H9 (cell line): ENCODE measurements around the gene ZFAND3. TPM values are rescaled to one million over a fixed set of nuclear protein-coding genes. Genes with fewer than 3 reads are reported as not detected.
A peak's percentile ranks its signal among the peaks of the same experiment; 100 is the strongest.
"Not testable (repeated sequence)": the region's sequence is repeated elsewhere in the genome, so short reads cannot be mapped to it uniquely, and the experiment has no call there.

Source experiments
- DNase-seq: peaks from one replicate; pipeline ENCODE4 v3.0.0-alpha.2; 2017
- H2AFZ ChIP-seq: one replicate; pipeline ENCODE4 v1.6.1; 2013; ENCODE audit warnings: mild to moderate bottlenecking, low read length, control low read depth, moderate library complexity
- H2AK5ac ChIP-seq: 2 replicates; pipeline ENCODE4 v1.6.1; 2013; ENCODE audit warnings: low read length, control low read depth, mixed read lengths; ENCODE audit not compliant: insufficient read length
- H2BK120ac ChIP-seq: one replicate; pipeline ENCODE4 v1.6.1; 2013; ENCODE audit warnings: low read depth, mild to moderate bottlenecking, low read length, control low read depth, inconsistent platforms; ENCODE audit not compliant: poor library complexity, severe bottlenecking
- H2BK12ac ChIP-seq: 2 replicates; pipeline ENCODE4 v1.6.1; 2013; ENCODE audit warnings: low read length, control low read depth, mixed read lengths, low read depth; ENCODE audit not compliant: insufficient read length
- H2BK15ac ChIP-seq: 2 replicates; pipeline ENCODE4 v1.6.1; 2013; ENCODE audit warnings: low read depth, low read length, control low read depth
- H2BK20ac ChIP-seq: one replicate; pipeline ENCODE4 v1.6.1; 2013; ENCODE audit warnings: low read depth, mild to moderate bottlenecking, low read length, control low read depth, inconsistent platforms; ENCODE audit not compliant: poor library complexity, severe bottlenecking
- H2BK5ac ChIP-seq: 2 replicates; pipeline ENCODE4 v1.6.1; 2013; ENCODE audit warnings: low read length, control low read depth, mixed read lengths; ENCODE audit not compliant: insufficient read length
- H3K14ac ChIP-seq: 2 replicates; pipeline ENCODE4 v1.6.1; 2013; ENCODE audit warnings: low read length, control low read depth; ENCODE audit not compliant: insufficient read depth
- H3K18ac ChIP-seq: 2 replicates; pipeline ENCODE4 v1.6.1; 2013; ENCODE audit warnings: low read depth, mild to moderate bottlenecking, mixed read lengths, low read length, control low read depth; ENCODE audit not compliant: insufficient read length
- H3K23ac ChIP-seq: 2 replicates; pipeline ENCODE4 v1.6.1; 2013; ENCODE audit warnings: low read length, control low read depth, mixed read lengths, low read depth; ENCODE audit not compliant: insufficient read length
- H3K23me2 ChIP-seq: 2 replicates; pipeline ENCODE4 v1.6.1; 2013; ENCODE audit warnings: low read depth, mild to moderate bottlenecking, mixed read lengths, low read length, control low read depth; ENCODE audit not compliant: insufficient read length, poor library complexity, severe bottlenecking
- H3K27ac ChIP-seq: 2 replicates; pipeline ENCODE4 v1.5.1; 2013; ENCODE audit warnings: low read length, control low read depth, mixed read lengths, low read depth; ENCODE audit not compliant: insufficient read length
- H3K27me3 ChIP-seq: 2 replicates; pipeline ENCODE4 v1.6.1; 2013; ENCODE audit warnings: low read length, control low read depth, inconsistent platforms; ENCODE audit not compliant: insufficient read depth
- H3K4ac ChIP-seq: 2 replicates; pipeline ENCODE4 v1.6.1; 2013; ENCODE audit warnings: low read depth, mild to moderate bottlenecking, control low read depth, inconsistent platforms, low read length, moderate library complexity
- H3K4me1 ChIP-seq: 2 replicates; pipeline ENCODE4 v1.6.1; 2013; ENCODE audit warnings: low read length, control low read depth, inconsistent platforms; ENCODE audit not compliant: insufficient read depth
- H3K4me2 ChIP-seq: 2 replicates; pipeline ENCODE4 v1.6.1; 2013; ENCODE audit warnings: low read length, control low read depth, mixed read lengths; ENCODE audit not compliant: insufficient read length, insufficient read depth
- H3K56ac ChIP-seq: 2 replicates; pipeline ENCODE4 v1.6.1; 2013; ENCODE audit warnings: low read depth, mild to moderate bottlenecking, mixed read lengths, low read length, control low read depth; ENCODE audit not compliant: insufficient read length
- H3K79me1 ChIP-seq: 2 replicates; pipeline ENCODE4 v1.6.1; 2013; ENCODE audit warnings: low read depth, mild to moderate bottlenecking, moderate library complexity, low read length, control low read depth, inconsistent platforms; ENCODE audit not compliant: insufficient read depth, poor library complexity, severe bottlenecking
- H3K79me2 ChIP-seq: 2 replicates; pipeline ENCODE4 v1.6.1; 2013; ENCODE audit warnings: low read length, control low read depth, inconsistent platforms; ENCODE audit not compliant: insufficient read depth
- H3K9ac ChIP-seq: 2 replicates; pipeline ENCODE4 v1.6.1; 2013; ENCODE audit warnings: low read length, control low read depth, mixed read lengths; ENCODE audit not compliant: insufficient read length; ENCODE audit errors: extremely low read depth
- H3K9me3 ChIP-seq: one replicate; pipeline ENCODE4 v1.6.1; 2013; ENCODE audit warnings: low read depth, low read length, inconsistent platforms; ENCODE audit not compliant: control insufficient read depth
- H3T11ph ChIP-seq: one replicate; pipeline ENCODE4 v1.6.1; 2013; ENCODE audit warnings: mild to moderate bottlenecking, low read length, control low read depth, inconsistent platforms
- H4K20me1 ChIP-seq: one replicate; pipeline ENCODE4 v1.6.1; 2013; ENCODE audit not compliant: control insufficient read depth, insufficient read length, insufficient read depth
- H4K5ac ChIP-seq: 2 replicates; pipeline ENCODE4 v1.6.1; 2013; ENCODE audit warnings: low read depth, mild to moderate bottlenecking, mixed read lengths, low read length, control low read depth; ENCODE audit not compliant: insufficient read length
- H4K8ac ChIP-seq: replicated peaks from 2 replicates; pipeline ENCODE4 v1.6.1; 2013; ENCODE audit warnings: low read length, control low read depth, mixed read lengths, low read depth; ENCODE audit not compliant: insufficient read length
- H4K91ac ChIP-seq: 2 replicates; pipeline ENCODE4 v1.6.1; 2013; ENCODE audit warnings: low read depth, mild to moderate bottlenecking, moderate library complexity, mixed read lengths, low read length, control low read depth; ENCODE audit not compliant: insufficient read length
- H3K27ac Mint-ChIP-seq, 3 experiments: 2 replicates in 2 of 3; 3 replicates in 1 of 3; pipeline ENCODE4 v1.8.0; 2020 to 2021; ENCODE audit warnings: mixed read lengths in 3 of 3, mild to moderate bottlenecking in 1 of 3, moderate library complexity in 1 of 3
- H3K27me3 Mint-ChIP-seq: 2 replicates; pipeline ENCODE4 v1.8.0; 2021; ENCODE audit warnings: low read depth, mild to moderate bottlenecking, moderate library complexity, mixed read lengths
- H3K36me3 Mint-ChIP-seq, 3 experiments: 2 replicates in 2 of 3; 3 replicates in 1 of 3; pipeline ENCODE4 v1.8.0; 2020 to 2021; ENCODE audit warnings: low read depth in 3 of 3, mixed read lengths in 3 of 3; ENCODE audit not compliant: insufficient read depth in 1 of 3
- H3K4me1 Mint-ChIP-seq, 2 experiments: 2 replicates each; pipeline ENCODE4 v1.8.0; 2020; ENCODE audit warnings: mixed read lengths in 2 of 2
- H3K4me3 Mint-ChIP-seq, 2 experiments: 2 replicates in 1 of 2; 3 replicates in 1 of 2; pipeline ENCODE4 v1.8.0; 2020 to 2021; ENCODE audit warnings: mild to moderate bottlenecking in 2 of 2, mixed read lengths in 2 of 2, moderate library complexity in 1 of 2
- H3K9me3 Mint-ChIP-seq, 2 experiments: 2 replicates in 1 of 2; 3 replicates in 1 of 2; pipeline ENCODE4 v1.8.0; 2020; ENCODE audit warnings: mild to moderate bottlenecking in 2 of 2, mixed read lengths in 2 of 2, moderate library complexity in 1 of 2
- WGBS: extraction: QIAGEN DNeasy Blood & Tissue Kit; methylation state at CpG from one replicate; pipeline ENCODE4 v1.1.7; 2013; ENCODE audit warnings: missing lambda C conversion rate, low lambda C conversion rate, mixed read lengths; ENCODE audit not compliant: insufficient read length; ENCODE audit errors: extremely low coverage; 5-methylcytosine and 5-hydroxymethylcytosine counted together
- total RNA-seq: library from RNA; stranded (reverse); gene quantifications from 2 replicates; pipeline ENCODE4 v1.2.1, GENCODE V29; 2021
- TF ChIP-seq, protein P1 (sequence below): fragments of 200-600 bp; sonication (generic); conservative IDR thresholded peaks from 3 replicates; pipeline ENCODE4 v1.8.0; 2021; ENCODE audit warnings: antibody characterized with exemption, mild to moderate bottlenecking

Gene ZFAND3
- total RNA-seq, 1 experiment from 2014 or later: 57.7 TPM

DNA sequence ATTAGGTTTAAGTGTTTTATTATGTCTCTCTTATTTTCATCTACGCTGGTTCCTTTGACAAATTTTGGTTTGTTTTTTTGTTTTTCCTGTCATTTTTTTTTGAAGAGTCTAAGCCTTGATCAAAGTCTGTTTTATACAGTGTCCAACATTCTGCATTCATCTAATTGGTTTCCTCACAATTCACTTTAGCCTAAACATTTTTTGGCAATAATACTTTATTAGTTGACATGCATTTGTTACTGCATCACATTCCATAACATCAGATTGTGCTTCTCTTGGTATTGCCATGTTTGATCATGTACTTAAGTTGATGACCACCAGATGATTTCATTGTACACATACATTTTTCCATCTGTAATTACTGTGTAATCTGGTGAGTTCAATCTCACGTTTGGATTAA lies 173.2 kb downstream of the ZFAND3 start:
- no peaks in the 10 kb centered on the region; the same call in 1 of the 2 replicates for H3K79me2 ChIP-seq
- H3K18ac ChIP-seq: no peak overlapping the region
- no peak overlapping the region for H4K91ac ChIP-seq
- H2BK20ac ChIP-seq: no peak overlapping the region
- H3K27ac ChIP-seq: no peak overlapping the region
- no peak for DNase-seq
- no CpG with 5 or more reads among the region's 2 CpGs for WGBS
- H3K23ac ChIP-seq: no peak overlapping the region
- no peaks in the 10 kb centered on the region for H3K36me3 Mint-ChIP-seq
- H2BK120ac ChIP-seq: no peak overlapping the region
- no peaks in the 10 kb centered on the region for H3K9me3 ChIP-seq
- peaks cover 33 to 36% of the 10 kb centered on the region in 2 experiments for H3K4me1 Mint-ChIP-seq
- no peaks in the 10 kb centered on the region for H3K9me3 Mint-ChIP-seq
- H3K27me3 Mint-ChIP-seq: no peaks in the 10 kb centered on the region
- H2AK5ac ChIP-seq: no peak overlapping the region
- no peak overlapping the region for H3K14ac ChIP-seq
- no peak overlapping the region for H3T11ph ChIP-seq
- no peaks in the 10 kb centered on the region for H3K27me3 ChIP-seq
- TF ChIP-seq, protein P1, sequence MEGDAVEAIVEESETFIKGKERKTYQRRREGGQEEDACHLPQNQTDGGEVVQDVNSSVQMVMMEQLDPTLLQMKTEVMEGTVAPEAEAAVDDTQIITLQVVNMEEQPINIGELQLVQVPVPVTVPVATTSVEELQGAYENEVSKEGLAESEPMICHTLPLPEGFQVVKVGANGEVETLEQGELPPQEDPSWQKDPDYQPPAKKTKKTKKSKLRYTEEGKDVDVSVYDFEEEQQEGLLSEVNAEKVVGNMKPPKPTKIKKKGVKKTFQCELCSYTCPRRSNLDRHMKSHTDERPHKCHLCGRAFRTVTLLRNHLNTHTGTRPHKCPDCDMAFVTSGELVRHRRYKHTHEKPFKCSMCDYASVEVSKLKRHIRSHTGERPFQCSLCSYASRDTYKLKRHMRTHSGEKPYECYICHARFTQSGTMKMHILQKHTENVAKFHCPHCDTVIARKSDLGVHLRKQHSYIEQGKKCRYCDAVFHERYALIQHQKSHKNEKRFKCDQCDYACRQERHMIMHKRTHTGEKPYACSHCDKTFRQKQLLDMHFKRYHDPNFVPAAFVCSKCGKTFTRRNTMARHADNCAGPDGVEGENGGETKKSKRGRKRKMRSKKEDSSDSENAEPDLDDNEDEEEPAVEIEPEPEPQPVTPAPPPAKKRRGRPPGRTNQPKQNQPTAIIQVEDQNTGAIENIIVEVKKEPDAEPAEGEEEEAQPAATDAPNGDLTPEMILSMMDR: no peak
- no peak overlapping the region for H3K9ac ChIP-seq
- H3K23me2 ChIP-seq: no peaks in the 10 kb centered on the region
- H3K4me3 Mint-ChIP-seq: no peak overlapping the region
- no peak overlapping the region for H4K5ac ChIP-seq
- no peak overlapping the region for H2BK15ac ChIP-seq
- no peaks in the 10 kb centered on the region for H3K79me1 ChIP-seq
- no peak overlapping the region for H3K4me2 ChIP-seq
- H2AFZ ChIP-seq: no peak overlapping the region
- no peak overlapping the region for H3K4ac ChIP-seq
- H3K27ac Mint-ChIP-seq: 0 out of 7 replicates have a peak overlapping the region, but pooled peaks of 1 of the 3 experiments have one; percentile 5
- H4K8ac ChIP-seq: no peak overlapping the region
- no peaks in the 10 kb centered on the region; the same call in 1 of the 2 replicates for H3K4me1 ChIP-seq
- H2BK12ac ChIP-seq: no peak overlapping the region
- no peaks in the 10 kb centered on the region for H4K20me1 ChIP-seq
- no peak overlapping the region for H2BK5ac ChIP-seq
- H3K56ac ChIP-seq: no peak overlapping the region

DNA sequence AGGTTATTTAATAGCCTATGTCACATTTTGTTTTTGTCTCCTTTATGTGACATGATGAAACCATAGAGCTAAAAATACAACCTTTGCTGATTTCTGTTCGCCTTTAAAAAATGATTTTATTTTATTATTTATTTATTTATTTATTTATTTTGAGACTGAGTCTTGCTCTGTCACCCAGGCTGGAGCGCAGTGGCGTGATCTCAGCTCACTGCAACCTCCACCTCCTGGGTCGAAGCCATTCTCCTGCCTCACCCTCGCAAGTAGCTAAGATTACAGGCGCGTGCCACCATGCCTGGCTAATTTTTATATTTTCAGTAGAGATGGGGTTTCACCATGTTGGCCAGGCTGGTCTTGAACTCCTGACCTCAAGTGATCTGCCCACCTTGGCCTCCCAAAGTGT lies 173.7 kb downstream of the ZFAND3 start:
- no CpG with 5 or more reads among the region's 7 CpGs for WGBS
- H2BK15ac ChIP-seq, DNase-seq, H3K27ac ChIP-seq, H4K20me1 ChIP-seq, H3K14ac ChIP-seq, H3K4ac ChIP-seq, H3K9ac ChIP-seq, H2BK120ac ChIP-seq, H3K56ac ChIP-seq, H3K79me1 ChIP-seq, H2AK5ac ChIP-seq, H3K27me3 Mint-ChIP-seq, H3K23me2 ChIP-seq, H4K5ac ChIP-seq, H3K18ac ChIP-seq, H3K27me3 ChIP-seq, H2BK20ac ChIP-seq, H3T11ph ChIP-seq, H3K23ac ChIP-seq, H3K4me3 Mint-ChIP-seq, H3K4me2 ChIP-seq, H2AFZ ChIP-seq, H3K9me3 ChIP-seq, H4K8ac ChIP-seq, H3K9me3 Mint-ChIP-seq, H2BK5ac ChIP-seq, H3K27ac Mint-ChIP-seq, H3K79me2 ChIP-seq, H3K36me3 Mint-ChIP-seq, H2BK12ac ChIP-seq, H4K91ac ChIP-seq, H3K4me1 ChIP-seq: not testable (repeated sequence)
- peaks cover 33 to 35% of the 10 kb centered on the region in 2 experiments for H3K4me1 Mint-ChIP-seq
